ENCODE results near the gene EXOC7.

- TF ChIP-seq, protein P1, sequence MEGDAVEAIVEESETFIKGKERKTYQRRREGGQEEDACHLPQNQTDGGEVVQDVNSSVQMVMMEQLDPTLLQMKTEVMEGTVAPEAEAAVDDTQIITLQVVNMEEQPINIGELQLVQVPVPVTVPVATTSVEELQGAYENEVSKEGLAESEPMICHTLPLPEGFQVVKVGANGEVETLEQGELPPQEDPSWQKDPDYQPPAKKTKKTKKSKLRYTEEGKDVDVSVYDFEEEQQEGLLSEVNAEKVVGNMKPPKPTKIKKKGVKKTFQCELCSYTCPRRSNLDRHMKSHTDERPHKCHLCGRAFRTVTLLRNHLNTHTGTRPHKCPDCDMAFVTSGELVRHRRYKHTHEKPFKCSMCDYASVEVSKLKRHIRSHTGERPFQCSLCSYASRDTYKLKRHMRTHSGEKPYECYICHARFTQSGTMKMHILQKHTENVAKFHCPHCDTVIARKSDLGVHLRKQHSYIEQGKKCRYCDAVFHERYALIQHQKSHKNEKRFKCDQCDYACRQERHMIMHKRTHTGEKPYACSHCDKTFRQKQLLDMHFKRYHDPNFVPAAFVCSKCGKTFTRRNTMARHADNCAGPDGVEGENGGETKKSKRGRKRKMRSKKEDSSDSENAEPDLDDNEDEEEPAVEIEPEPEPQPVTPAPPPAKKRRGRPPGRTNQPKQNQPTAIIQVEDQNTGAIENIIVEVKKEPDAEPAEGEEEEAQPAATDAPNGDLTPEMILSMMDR (conservative IDR thresholded peaks at IDR 0.05; ENCODE audit: low read length), result no peak
- TF ChIP-seq EZH2phosphoT487 (IDR thresholded peaks at IDR 0.05; ENCODE audit: borderline replicate concordance, low read depth, low read length), result no peak
Measured at GRCh38 chr17:76137351-76138233, 34.0 kb upstream of the EXOC7 start.

All from OCI-LY7 (cell line).